Panc1 (cell line): ENCODE data around the gene MUS81.

Experiments used
- CTCF ChIP-seq: fragments of 450-650 bp; IDR thresholded peaks from 2 replicates; pipeline ENCODE4 v1.5.1; 2017; ENCODE audit warnings: mild to moderate bottlenecking
- POLR2AphosphoS5 ChIP-seq: IDR thresholded peaks from 2 replicates; pipeline ENCODE4 v1.6.1; 2012; ENCODE audit warnings: mild to moderate bottlenecking, low read depth, low read length, moderate library complexity
- SIN3A ChIP-seq: IDR thresholded peaks from 2 replicates; pipeline ENCODE4 v1.6.1; 2012; ENCODE audit warnings: low read depth, mild to moderate bottlenecking, low read length, moderate library complexity, borderline replicate concordance; ENCODE audit not compliant: insufficient read depth

GRCh38 chr11:65883058-65883761 lies 23.0 kb downstream of the MUS81 start:
- TF ChIP-seq CTCF = no peak
- no peak for TF ChIP-seq POLR2AphosphoS5
- TF ChIP-seq SIN3A = no peak
